ENCODE results near the gene NANP.

Gene NANP

DNA sequence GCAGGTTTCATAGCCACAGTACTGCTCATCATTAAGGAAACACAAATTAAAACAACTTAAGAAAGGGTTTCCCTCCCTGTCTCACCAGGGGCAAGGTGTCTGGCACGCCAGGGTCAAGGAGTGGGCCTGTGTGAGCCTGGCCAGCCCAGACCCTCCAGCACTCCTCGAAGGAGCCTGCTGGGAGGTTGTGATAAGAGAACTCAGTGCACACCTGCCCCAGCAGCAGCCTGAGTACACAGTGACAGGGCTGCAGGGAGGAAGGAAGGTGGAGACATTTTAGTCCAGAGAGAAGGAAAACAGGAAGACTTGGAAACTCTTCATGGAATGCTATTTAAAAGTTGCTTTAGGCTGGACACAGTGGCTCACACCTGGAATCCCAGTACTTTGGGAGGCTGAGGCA, 52.6 kb downstream of the NANP start:
- DNase-seq (ENCODE audit: low spot score) = no peak

DNA sequence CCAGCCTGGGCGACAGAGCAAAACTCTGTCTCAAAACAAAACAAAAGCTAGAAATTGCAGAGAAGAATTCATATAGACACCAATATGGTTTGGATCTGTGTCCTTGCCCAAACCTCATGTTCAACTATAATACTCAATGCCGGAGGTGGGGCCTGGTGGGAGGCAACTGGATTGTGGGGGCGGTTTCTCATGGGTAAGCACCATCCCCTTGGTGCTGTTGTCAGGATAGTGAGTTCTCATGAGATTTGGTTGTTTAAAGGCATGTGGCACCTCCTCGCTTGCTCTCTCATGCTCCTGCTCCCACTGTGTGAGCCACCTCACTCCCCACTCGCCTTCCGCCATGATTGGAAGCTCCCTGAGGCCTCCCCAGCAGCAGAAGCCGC, 53.7 kb downstream of the NANP start:
- no peak for DNase-seq (ENCODE audit: low spot score)

DNA sequence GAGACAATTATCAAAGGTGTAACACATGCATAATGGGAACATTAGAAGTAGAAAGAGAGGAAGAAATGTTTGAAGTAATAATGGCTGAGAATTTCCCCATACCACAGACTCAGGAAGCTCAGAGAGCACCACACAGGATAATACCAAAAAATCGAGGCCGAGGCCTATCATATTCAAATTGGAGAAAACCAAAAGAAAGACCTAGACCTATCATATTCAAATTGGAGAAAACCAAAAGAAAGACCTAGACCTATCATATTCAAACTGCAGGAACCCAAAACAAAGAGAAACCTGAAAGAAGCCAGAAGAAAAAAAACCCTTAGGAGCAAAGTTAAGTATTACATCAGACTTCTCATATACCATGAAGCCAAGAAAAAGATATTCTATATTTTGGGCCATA, 56.5 kb downstream of the NANP start:
- no peak for DNase-seq (ENCODE audit: low spot score)

DNA sequence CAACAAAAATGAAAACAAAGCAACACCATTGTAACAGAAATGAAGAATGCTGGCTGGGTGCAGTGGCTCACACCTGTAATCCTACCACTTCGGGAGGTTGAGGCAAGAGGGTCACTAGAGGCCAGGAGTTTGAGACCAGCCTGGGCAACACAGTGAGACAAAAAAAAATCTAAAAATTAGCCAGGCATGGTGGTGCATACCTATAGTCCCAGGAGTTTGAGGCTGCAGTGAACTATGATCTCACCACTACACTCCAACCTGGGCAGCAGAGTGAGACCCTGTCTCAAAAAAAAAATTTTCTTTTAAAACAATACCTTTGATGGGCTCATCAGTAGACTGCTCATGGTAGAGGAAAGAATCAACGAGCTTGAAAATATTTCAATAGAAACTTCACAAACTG, 57.0 kb downstream of the NANP start:
- DNase-seq (ENCODE audit: low spot score) = no peak

DNA sequence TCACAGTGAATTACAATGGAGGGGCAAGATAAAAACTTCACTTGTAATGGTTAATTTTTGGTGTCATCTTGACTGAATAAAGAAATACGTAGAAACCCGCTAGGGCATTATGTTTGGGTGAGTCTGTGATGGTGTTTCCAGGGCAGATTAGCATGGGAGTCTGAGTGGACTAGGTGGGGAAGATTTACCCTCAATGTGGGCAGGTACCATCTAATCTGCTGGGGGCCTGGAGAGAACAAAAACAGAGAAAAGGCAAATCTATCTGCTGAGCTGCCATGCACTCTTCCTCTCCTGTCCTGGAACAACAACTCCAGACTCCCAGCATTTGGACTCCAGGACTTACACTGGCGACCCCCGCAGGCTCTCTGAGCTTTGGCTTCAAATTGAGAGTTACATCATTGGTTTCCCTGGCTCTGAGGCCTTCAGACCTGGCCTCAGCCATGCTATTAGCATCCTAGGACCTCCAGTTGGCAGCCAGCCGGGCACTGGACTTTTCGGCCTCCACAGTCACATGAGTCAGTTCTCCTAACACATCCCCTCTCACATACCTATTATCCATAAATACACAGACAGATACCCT, 58.1 kb downstream of the NANP start:
- no peak for DNase-seq (ENCODE audit: low spot score)

DNA sequence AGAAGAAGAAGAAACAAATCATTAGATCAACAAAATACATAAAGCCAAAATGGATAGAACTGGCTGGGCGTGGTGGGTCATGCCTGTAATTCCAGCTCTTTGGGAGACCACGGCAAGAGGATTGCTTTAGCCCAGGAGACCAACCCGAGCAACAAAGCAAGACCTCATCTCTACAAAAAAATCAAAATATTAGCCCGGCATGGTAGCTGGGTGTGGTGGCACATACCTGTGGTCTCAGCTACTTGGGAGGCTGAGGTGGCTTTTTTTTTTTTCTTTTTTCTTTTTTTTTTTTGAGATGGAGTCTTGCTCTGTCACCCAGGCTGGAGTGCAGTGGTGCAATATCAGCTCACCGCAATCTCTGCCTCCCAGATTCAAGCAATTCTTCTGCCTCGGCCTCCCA, 59.9 kb downstream of the NANP start:
- no peak for DNase-seq (ENCODE audit: low spot score)

DNA sequence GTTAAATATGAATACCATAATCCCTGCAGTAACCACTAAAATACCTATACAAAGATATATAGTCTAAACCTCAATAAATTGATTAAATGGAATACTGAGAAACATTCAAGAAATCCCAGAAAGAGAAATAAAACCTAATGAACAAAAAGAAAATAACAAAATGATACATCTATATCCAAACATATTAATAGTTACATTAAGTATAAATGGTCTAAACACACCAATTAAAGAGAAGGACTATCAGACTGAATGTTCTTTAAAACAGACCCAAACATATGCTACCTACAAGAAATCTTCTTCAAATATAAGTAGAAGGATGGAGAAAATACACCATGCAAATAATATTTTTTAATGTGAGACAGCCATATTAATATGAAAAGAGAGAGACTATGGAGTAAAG, 60.5 kb downstream of the NANP start:
- DNase-seq (ENCODE audit: low spot score) = no peak

All from kidney capillary endothelial cell (primary cell).